Measurements from ENCODE around the gene ARRDC2.
"Not testable (repeated sequence)": the region's sequence is repeated elsewhere in the genome, so short reads cannot be mapped to it uniquely, and the experiment has no call there.

ARRDC2 gene

GRCh38 chr19:18017275-18018083 lies 9.5 kb downstream of the ARRDC2 start:
- no peak for TF ChIP-seq ZNF274 (IDR thresholded peaks at IDR 0.05; ENCODE audit: low read depth, low read length)
- no peak overlapping the region for H3K4me3 ChIP-seq (ENCODE audit: low read length)

- no peak overlapping the region for H3K4me3 ChIP-seq (ENCODE audit: low read length)
- TF ChIP-seq ZNF274 (IDR thresholded peaks at IDR 0.05; ENCODE audit: low read depth, low read length), result no peak
These were observed 12.5 kb downstream of the ARRDC2 start for GRCh38 chr19:18020212-18021085.

- no peak for TF ChIP-seq ZNF274 (IDR thresholded peaks at IDR 0.05; ENCODE audit: low read depth, low read length)
- peak overlapping the region; percentile 55; the same call in 1 of the 2 replicates for H3K4me3 ChIP-seq (ENCODE audit: low read length)
These were observed 13.3 kb downstream of the ARRDC2 start for GRCh38 chr19:18021121-18021755.

- TF ChIP-seq ZNF274 (IDR thresholded peaks at IDR 0.05; ENCODE audit: low read depth, low read length), result no peak
- H3K4me3 ChIP-seq (ENCODE audit: low read length), result peak overlapping the region; percentile 5; the same call in 1 of the 2 replicates
These were observed 15.8 kb downstream of the ARRDC2 start for GRCh38 chr19:18023622-18024251.

GRCh38 chr19:18027151-18027550 lies 19.2 kb downstream of the ARRDC2 start:
- H3K4me3 ChIP-seq (ENCODE audit: low read length), result no peak overlapping the region

GRCh38 chr19:18029617-18030338 lies 21.8 kb downstream of the ARRDC2 start:
- TF ChIP-seq ZNF274 (IDR thresholded peaks at IDR 0.05; ENCODE audit: low read depth, low read length), result no peak
- H3K4me3 ChIP-seq (ENCODE audit: low read length), result no peak overlapping the region

More at GRCh38 chr19:18027151-18027550, 19.2 kb downstream of the ARRDC2 start:
- TF ChIP-seq ZNF274 (IDR thresholded peaks at IDR 0.05; ENCODE audit: low read depth, low read length), result no peak

GRCh38 chr19:18031401-18031800 lies 23.4 kb downstream of the ARRDC2 start:
- not testable (repeated sequence) for H3K4me3 ChIP-seq (ENCODE audit: low read length)

GRCh38 chr19:18032102-18032501 lies 24.1 kb downstream of the ARRDC2 start:
- not testable (repeated sequence) for H3K4me3 ChIP-seq (ENCODE audit: low read length)

GRCh38 chr19:18041054-18041453 lies 33.1 kb downstream of the ARRDC2 start:
- TF ChIP-seq ZNF274 (IDR thresholded peaks at IDR 0.05; ENCODE audit: low read depth, low read length), result no peak
- no peak overlapping the region for H3K4me3 ChIP-seq (ENCODE audit: low read length)

GRCh38 chr19:18043676-18044075 lies 35.7 kb downstream of the ARRDC2 start:
- TF ChIP-seq ZNF274 (IDR thresholded peaks at IDR 0.05; ENCODE audit: low read depth, low read length), result no peak
- no peak overlapping the region for H3K4me3 ChIP-seq (ENCODE audit: low read length)

GRCh38 chr19:18044825-18045304 lies 36.9 kb downstream of the ARRDC2 start:
- H3K4me3 ChIP-seq (ENCODE audit: low read length), result no peak overlapping the region; the same call in 1 of the 2 replicates
- no peak for TF ChIP-seq ZNF274 (IDR thresholded peaks at IDR 0.05; ENCODE audit: low read depth, low read length)

GRCh38 chr19:18045307-18046050 lies 37.5 kb downstream of the ARRDC2 start:
- TF ChIP-seq ZNF274 (IDR thresholded peaks at IDR 0.05; ENCODE audit: low read depth, low read length), result no peak
- no peak overlapping the region for H3K4me3 ChIP-seq (ENCODE audit: low read length)
